H1 (cell line): ENCODE measurements around the gene PPP1R2. TPM values are rescaled to one million over a fixed set of nuclear protein-coding genes. Genes with fewer than 3 reads are reported as not detected.

Experiments used
- CREB1 ChIP-seq: IDR thresholded peaks from 2 replicates; pipeline ENCODE4 v1.6.1; 2012; ENCODE audit warnings: inconsistent platforms
- RNF2 ChIP-seq: fragments of 200-900, 300-1000 bp; sonication (generic); IDR thresholded peaks from 2 replicates; pipeline ENCODE4 v1.7.1; 2016; ENCODE audit warnings: borderline replicate concordance, low read depth, mild to moderate bottlenecking, antibody characterized with exemption, low read length; ENCODE audit not compliant: poor library complexity, severe bottlenecking; ENCODE audit errors: missing control alignments
- SAP30 ChIP-seq: fragments of 300-600 bp; sonication (generic); IDR thresholded peaks from 2 replicates; pipeline ENCODE4 v1.7.1; 2012; ENCODE audit warnings: low read length, moderate library complexity, mild to moderate bottlenecking, inconsistent platforms; ENCODE audit not compliant: insufficient read depth, insufficient replicate concordance
- ZNF274 ChIP-seq: IDR thresholded peaks from 2 replicates; pipeline ENCODE4 v1.7.0; 2012; ENCODE audit warnings: low read length, borderline replicate concordance; ENCODE audit errors: extremely low read depth
- polyA plus RNA-seq, 7 experiments: library from polyadenylated mRNA; depleted of rRNA in 3 of 7; stranded (reverse) in 5 of 7; unstranded in 2 of 7; fragments of >200 nt in 5 of 7; fragments of 200-250 nt in 2 of 7; gene quantifications; 1 replicate in 5 of 7; 2 replicates in 1 of 7; 4 replicates in 1 of 7; pipeline versions ENCODE4 v1.2.1 to v1.2.3, GENCODE V29; 2011 to 2013; ENCODE audit warnings: missing spikeins in 2 of 7, mixed read lengths in 2 of 7
- total RNA-seq: library from RNA; stranded (reverse); fragmentation: NEBNext Ultra II Directional; extraction: Animal tissue kit (Norgen Biotek cat#: 25700); gene quantifications from 2 replicates; pipeline ENCODE4 v1.2.1, GENCODE V29; 2021
- TF ChIP-seq, protein P1 (sequence below): IDR thresholded peaks from 2 replicates; pipeline ENCODE4 v1.6.1; 2012; ENCODE audit warnings: inconsistent platforms

The PPP1R2 gene
- total and polyA plus RNA-seq, 2 of the 8 experiments (the other 6 are each of a cell fraction or from before 2014, with no cell fraction given) = 14.0 to 26.5 TPM

DNA sequence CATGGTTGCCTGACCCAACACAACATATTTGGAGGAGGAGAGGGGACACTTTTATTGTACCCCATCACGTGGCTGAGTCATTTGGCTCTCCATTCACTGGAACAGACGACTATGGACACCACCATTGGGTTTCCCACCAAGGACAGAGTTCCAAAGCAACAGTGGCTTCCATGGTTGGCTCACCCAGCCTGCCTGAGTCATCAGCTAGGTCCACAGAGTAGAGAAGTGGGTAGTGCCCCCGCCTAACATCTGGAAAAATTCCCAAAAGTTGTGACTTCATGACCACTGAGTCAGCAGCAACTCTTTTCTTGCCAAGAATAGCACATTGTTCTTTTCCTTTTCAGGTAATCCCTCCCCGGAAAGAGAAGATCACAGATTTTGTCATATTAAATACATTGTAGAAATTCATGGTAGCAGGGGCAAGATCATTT lies 3.0 kb upstream of the PPP1R2 start (continued):
- TF ChIP-seq, protein P1, sequence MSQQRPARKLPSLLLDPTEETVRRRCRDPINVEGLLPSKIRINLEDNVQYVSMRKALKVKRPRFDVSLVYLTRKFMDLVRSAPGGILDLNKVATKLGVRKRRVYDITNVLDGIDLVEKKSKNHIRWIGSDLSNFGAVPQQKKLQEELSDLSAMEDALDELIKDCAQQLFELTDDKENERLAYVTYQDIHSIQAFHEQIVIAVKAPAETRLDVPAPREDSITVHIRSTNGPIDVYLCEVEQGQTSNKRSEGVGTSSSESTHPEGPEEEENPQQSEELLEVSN = no peak
- TF ChIP-seq SAP30 (no peak), RNF2 (no peak), ZNF274 (no peak), CREB1 (no peak)
